Right atrium auricular region (tissue), 2 donors: Measurements from ENCODE around the gene FAU. TPM values are rescaled to one million over a fixed set of nuclear protein-coding genes. Genes with fewer than 3 reads are reported as not detected.

Source experiments
- DNase-seq: peaks from one replicate; pipeline ENCODE4 v3.0.0-alpha.2; 2019; ENCODE audit warnings: low spot score
- H3K27ac ChIP-seq, 2 donors: fragments of 200-600 bp; sonication (generic); 1 replicate in 1 of 2; 2 replicates in 1 of 2; pipeline ENCODE4 v1.5.1; 2016 to 2019
- H3K27me3 ChIP-seq, 2 donors: fragments of 200-600 bp; sonication (generic); one replicate each; pipeline versions ENCODE4 v1.5.1 to v1.6.0; 2017 to 2019
- H3K36me3 ChIP-seq: fragments of 200-600 bp; sonication (generic); one replicate; pipeline ENCODE4 v1.5.1; 2016
- H3K4me1 ChIP-seq, 2 donors: fragments of 200-600 bp; sonication (generic); one replicate each; pipeline versions ENCODE4 v1.5.1 to v1.6.0; 2017 to 2019
- H3K4me3 ChIP-seq, 2 donors: fragments of 200-600 bp; sonication (generic); 1 replicate in 1 of 2; 2 replicates in 1 of 2; pipeline ENCODE4 v1.5.1; 2017 to 2019; ENCODE audit warnings: mild to moderate bottlenecking in 1 of 2, moderate library complexity in 1 of 2
- H3K9me3 ChIP-seq, 2 donors: fragments of 200-600 bp; sonication (generic); one replicate each; pipeline ENCODE4 v1.5.1; 2019
- CTCF ChIP-seq, 2 donors: fragments of 200-600 bp; sonication (generic); IDR thresholded peaks; one replicate each; pipeline ENCODE4 v1.5.1; 2019; ENCODE audit warnings: antibody characterized with exemption in 2 of 2
- total RNA-seq, 2 donors: library from RNA; depleted of rRNA; stranded (reverse); fragments of >200 nt; gene quantifications; one replicate each; pipeline ENCODE4 v1.1.0, GENCODE V29; 2016

Gene FAU
- total RNA-seq, result 100 to 1,000 TPM; 361 to 585 TPM

- DNase-seq, result peak; percentile 98
- peaks cover 0 to 31% of the 10 kb centered on the region in 2 donors for H3K4me1 ChIP-seq
These were observed at the start of gene FAU, which contains the start of gene MRPL49 for GRCh38 chr11:65121865-65122696. FAU (minus strand) TSS chr11:65122134; CDS start chr11:65121813, 321 bp downstream. MRPL49 (plus strand) TSS chr11:65122321; CDS start chr11:65122347, 26 bp downstream.

GRCh38 chr11:65170058-65170534 is 48.2 kb upstream of the FAU start, which contains the start of gene SPDYC:
SPDYC (plus strand) TSS chr11:65170233; CDS start chr11:65171358, 1,125 bp downstream.
- DNase-seq, result no peak
- H3K4me3 ChIP-seq, result no peak within 1 kb of the TSS
- no peak for TF ChIP-seq CTCF (IDR thresholded peaks at IDR 0.05)
- H3K27ac ChIP-seq, result no peak within 1 kb of the TSS
- H3K27me3 ChIP-seq, result no peaks in the 10 kb centered on the region
- H3K9me3 ChIP-seq, result no peaks in the 10 kb centered on the region
- no peaks in the 10 kb centered on the region for H3K36me3 ChIP-seq
- no peaks in the 10 kb centered on the region for H3K4me1 ChIP-seq

More at GRCh38 chr11:65121865-65122696, at the start of gene FAU, which contains the start of gene MRPL49:
- no peak for TF ChIP-seq CTCF (IDR thresholded peaks at IDR 0.05)
- peak within 1 kb of the TSS; percentile 91 to 92 for H3K27ac ChIP-seq
- H3K27me3 ChIP-seq, result no peaks in the 10 kb centered on the region
- H3K4me3 ChIP-seq, result peak within 1 kb of the TSS; percentile 85 to 96
- H3K9me3 ChIP-seq, result no peaks in the 10 kb centered on the region
- peaks cover 57% of the 10 kb centered on the region for H3K36me3 ChIP-seq

- no peak for TF ChIP-seq CTCF (IDR thresholded peaks at IDR 0.05)
- no peaks in the 10 kb centered on the region for H3K27me3 ChIP-seq
- H3K4me3 ChIP-seq, result no peak overlapping the region
- no peak overlapping the region for H3K27ac ChIP-seq
- no peak for DNase-seq
- no peaks in the 10 kb centered on the region for H3K9me3 ChIP-seq
- H3K36me3 ChIP-seq, result no peaks in the 10 kb centered on the region
- no peaks in the 10 kb centered on the region for H3K4me1 ChIP-seq
These were observed 47.3 kb upstream of the FAU start for GRCh38 chr11:65169164-65169641.

- no peak for TF ChIP-seq CTCF (IDR thresholded peaks at IDR 0.05)
- no peaks in the 10 kb centered on the region for H3K36me3 ChIP-seq
- no peak overlapping the region for H3K27ac ChIP-seq
- no peaks in the 10 kb centered on the region for H3K9me3 ChIP-seq
- no peaks in the 10 kb centered on the region for H3K27me3 ChIP-seq
- no peak for DNase-seq
- H3K4me1 ChIP-seq, result no peaks in the 10 kb centered on the region
- no peak overlapping the region for H3K4me3 ChIP-seq
These were observed 45.7 kb upstream of the FAU start for GRCh38 chr11:65167656-65168055.

GRCh38 chr11:65166893-65167292 is 45.0 kb upstream of the FAU start:
- TF ChIP-seq CTCF (IDR thresholded peaks at IDR 0.05), result no peak
- Histone ChIP-seq H3K36me3 (no peaks in the 10 kb centered on the region), H3K9me3 (no peaks in the 10 kb centered on the region), H3K27me3 (no peaks in the 10 kb centered on the region), H3K4me3 (no peak overlapping the region), H3K27ac (no peak overlapping the region), H3K4me1 (no peaks in the 10 kb centered on the region)
- no peak for DNase-seq
